Smooth muscle cell (in vitro differentiated cells): ENCODE data around the gene CRYAA. TPM values are rescaled to one million over a fixed set of nuclear protein-coding genes. Genes with fewer than 3 reads are reported as not detected.

Source experiments
- DNase-seq: peaks from one replicate; lab custom pipeline; 2025; ENCODE audit not compliant: unreplicated experiment; lab: John Stamatoyannopoulos, UW
- H2AFZ ChIP-seq: fragments of 200-600 bp; sonication (generic); 2 replicates; pipeline ENCODE4 v1.6.0; 2016; ENCODE audit warnings: antibody characterized with exemption, low read depth, mild to moderate bottlenecking
- H3F3A ChIP-seq: fragments of 200-600 bp; sonication (generic); 2 replicates; pipeline ENCODE4 v1.6.0; 2017; ENCODE audit warnings: antibody characterized with exemption, low read depth
- H3K27ac ChIP-seq: fragments of 200-600 bp; sonication (generic); 2 replicates; pipeline ENCODE4 v1.5.1; 2016; ENCODE audit warnings: low read depth, mild to moderate bottlenecking
- H3K27me3 ChIP-seq: fragments of 200-600 bp; sonication (generic); 2 replicates; pipeline ENCODE4 v1.6.1; 2016; ENCODE audit warnings: low read depth, mild to moderate bottlenecking
- H3K36me3 ChIP-seq: fragments of 200-600 bp; sonication (generic); 2 replicates; pipeline ENCODE4 v1.5.1; 2016; ENCODE audit warnings: low read depth
- H3K4me1 ChIP-seq: fragments of 200-600 bp; sonication (generic); 2 replicates; pipeline ENCODE4 v1.5.1; 2016; ENCODE audit warnings: low read depth
- H3K4me2 ChIP-seq: fragments of 200-600 bp; sonication (generic); 2 replicates; pipeline ENCODE4 v1.6.0; 2016; ENCODE audit warnings: mild to moderate bottlenecking
- H3K4me3 ChIP-seq: fragments of 200-600 bp; sonication (generic); 2 replicates; pipeline ENCODE4 v1.5.1; 2016; ENCODE audit warnings: mild to moderate bottlenecking
- H3K79me2 ChIP-seq: fragments of 200-600 bp; sonication (generic); 2 replicates; pipeline ENCODE4 v1.6.0; 2016; ENCODE audit warnings: low read depth, mild to moderate bottlenecking
- H3K9ac ChIP-seq: fragments of 200-600 bp; sonication (generic); 2 replicates; pipeline ENCODE4 v1.6.0; 2016; ENCODE audit warnings: low read depth
- H3K9me3 ChIP-seq: fragments of 200-600 bp; sonication (generic); replicated peaks from 2 replicates; pipeline ENCODE4 v1.5.1; 2016; ENCODE audit warnings: low read depth
- H4K20me1 ChIP-seq: fragments of 200-600 bp; sonication (generic); 2 replicates; pipeline ENCODE4 v1.6.0; 2016; ENCODE audit warnings: low read depth
- WGBS: methylation state at CpG from one replicate; pipeline ENCODE4 v1.1.7; 2016; ENCODE audit warnings: low lambda C conversion rate; 5-methylcytosine and 5-hydroxymethylcytosine counted together
- polyA plus RNA-seq: library from polyadenylated mRNA; unstranded; fragments of >200 nt; fragmentation: Nextera tagmentation; extraction: Ambion mirVana; gene quantifications from 2 replicates; pipeline ENCODE4 v1.2.1, GENCODE V29; 2016
- total RNA-seq: library from RNA; depleted of rRNA; stranded (reverse); fragments of >200 nt; gene quantifications from 2 replicates; pipeline ENCODE4 v1.2.3, GENCODE V29; 2014
- TF ChIP-seq, protein P1 (sequence below): fragments of 200-600 bp; sonication (generic); IDR thresholded peaks from 2 replicates; pipeline ENCODE4 v1.5.1; 2017; ENCODE audit warnings: borderline replicate concordance, mild to moderate bottlenecking, antibody characterized with exemption; ENCODE audit not compliant: insufficient read depth, poor library complexity, severe bottlenecking

The CRYAA gene
- total and polyA plus RNA-seq, 2 experiments from 2014 or later: not detected

DNA sequence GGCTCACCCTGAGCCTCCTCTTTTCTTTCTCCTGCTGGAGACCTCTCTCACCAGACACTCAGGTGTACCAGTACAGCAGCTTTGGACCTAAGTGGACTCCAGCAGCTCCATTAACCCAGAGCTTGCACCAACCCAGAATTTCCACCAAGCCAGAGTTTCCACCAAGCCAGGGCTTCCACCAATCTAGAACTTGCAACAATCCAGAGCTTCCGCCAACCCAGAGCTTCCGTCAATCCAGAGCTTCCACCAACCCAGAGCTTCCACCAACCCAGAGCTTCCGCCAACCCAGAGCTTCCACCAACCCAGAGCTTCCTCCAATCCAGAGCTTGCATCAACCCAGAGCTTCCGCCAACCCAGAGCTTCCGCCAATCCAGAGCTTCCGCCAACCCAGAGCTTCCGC, 23.2 kb downstream of the CRYAA start:
- Histone ChIP-seq H2AFZ (no peak overlapping the region), H3K9ac (no peak overlapping the region), H3K4me1 (peaks cover 11% of the 10 kb centered on the region), H3K9me3 (no peaks in the 10 kb centered on the region), H3K36me3 (no peaks in the 10 kb centered on the region), H3F3A (peaks cover 14% of the 10 kb centered on the region), H3K4me3 (no peak overlapping the region), H3K79me2 (no peaks in the 10 kb centered on the region), H3K27me3 (no peaks in the 10 kb centered on the region), H3K27ac (no peak overlapping the region), H3K4me2 (no peak overlapping the region), H4K20me1 (no peaks in the 10 kb centered on the region)
- 99% methylated on average over 7 of the region's 7 CpGs for WGBS
- TF ChIP-seq, protein P1, sequence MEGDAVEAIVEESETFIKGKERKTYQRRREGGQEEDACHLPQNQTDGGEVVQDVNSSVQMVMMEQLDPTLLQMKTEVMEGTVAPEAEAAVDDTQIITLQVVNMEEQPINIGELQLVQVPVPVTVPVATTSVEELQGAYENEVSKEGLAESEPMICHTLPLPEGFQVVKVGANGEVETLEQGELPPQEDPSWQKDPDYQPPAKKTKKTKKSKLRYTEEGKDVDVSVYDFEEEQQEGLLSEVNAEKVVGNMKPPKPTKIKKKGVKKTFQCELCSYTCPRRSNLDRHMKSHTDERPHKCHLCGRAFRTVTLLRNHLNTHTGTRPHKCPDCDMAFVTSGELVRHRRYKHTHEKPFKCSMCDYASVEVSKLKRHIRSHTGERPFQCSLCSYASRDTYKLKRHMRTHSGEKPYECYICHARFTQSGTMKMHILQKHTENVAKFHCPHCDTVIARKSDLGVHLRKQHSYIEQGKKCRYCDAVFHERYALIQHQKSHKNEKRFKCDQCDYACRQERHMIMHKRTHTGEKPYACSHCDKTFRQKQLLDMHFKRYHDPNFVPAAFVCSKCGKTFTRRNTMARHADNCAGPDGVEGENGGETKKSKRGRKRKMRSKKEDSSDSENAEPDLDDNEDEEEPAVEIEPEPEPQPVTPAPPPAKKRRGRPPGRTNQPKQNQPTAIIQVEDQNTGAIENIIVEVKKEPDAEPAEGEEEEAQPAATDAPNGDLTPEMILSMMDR: no peak
- DNase-seq: no peak

DNA sequence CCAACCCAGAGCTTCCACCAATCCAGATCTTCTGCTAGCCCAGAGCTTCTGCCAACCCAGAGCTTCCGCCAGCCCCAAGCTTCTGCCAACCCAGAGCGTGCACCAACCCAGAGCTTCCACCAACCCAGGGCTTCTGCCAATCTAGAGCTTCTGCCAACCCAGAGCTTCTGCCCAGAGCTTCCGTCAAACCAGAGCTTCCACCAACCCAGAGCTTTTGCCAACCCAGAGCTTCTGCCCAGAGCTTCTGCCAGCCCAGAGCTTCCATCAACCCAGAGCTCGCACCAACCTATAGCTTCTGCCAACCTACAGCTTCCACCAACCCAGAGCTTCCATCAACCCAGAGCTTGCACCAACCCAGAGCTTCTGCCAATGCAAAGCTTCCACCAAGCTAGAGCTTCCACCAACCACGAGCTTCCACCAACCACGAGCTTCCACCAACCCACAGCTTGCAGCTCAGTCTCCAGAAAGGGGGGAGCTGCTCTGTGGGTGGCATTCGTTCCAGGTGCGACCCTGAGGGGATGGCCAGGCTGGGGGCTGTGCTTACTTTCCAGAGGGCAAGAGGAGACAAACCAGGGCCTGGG, 23.8 kb downstream of the CRYAA start:
- Histone ChIP-seq H3K4me3 (no peak overlapping the region), H3K9ac (no peak overlapping the region), H3K27me3 (no peaks in the 10 kb centered on the region), H3K9me3 (no peaks in the 10 kb centered on the region), H3K4me1 (peaks cover 13% of the 10 kb centered on the region), H3K36me3 (no peaks in the 10 kb centered on the region), H3K4me2 (no peak overlapping the region), H3K79me2 (no peaks in the 10 kb centered on the region), H3F3A (peaks cover 12% of the 10 kb centered on the region), H4K20me1 (no peaks in the 10 kb centered on the region), H3K27ac (no peak overlapping the region), H2AFZ (no peak overlapping the region)
- TF ChIP-seq, protein P1: no peak
- 95% methylated on average over 8 of the region's 8 CpGs for WGBS
- DNase-seq: no peak

DNA sequence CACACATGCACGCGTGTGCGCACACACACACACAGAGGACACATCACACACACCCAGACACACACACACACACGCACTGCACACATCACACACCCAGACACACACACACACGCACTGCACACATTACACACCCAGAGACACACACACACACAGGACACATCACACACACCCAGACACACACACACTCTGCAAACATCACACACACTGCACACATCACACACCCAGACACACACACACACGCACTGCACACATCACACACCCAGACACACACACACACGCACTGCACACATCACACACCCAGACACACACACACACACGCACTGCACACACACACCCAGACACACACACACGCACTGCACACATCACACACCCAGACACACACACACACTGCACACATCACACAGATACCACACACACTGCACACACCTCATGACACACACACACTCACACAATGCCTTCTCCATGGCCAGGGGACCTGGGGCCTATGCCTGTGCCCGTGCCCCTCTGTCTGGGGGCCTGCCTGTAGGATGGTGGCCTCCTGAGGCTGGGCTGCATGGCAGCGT, 24.4 kb downstream of the CRYAA start:
- Histone ChIP-seq H3K9ac (no peak overlapping the region), H2AFZ (no peak overlapping the region), H3K9me3 (no peaks in the 10 kb centered on the region), H3K4me2 (no peak overlapping the region), H3K27me3 (no peaks in the 10 kb centered on the region), H3F3A (peaks cover 7% of the 10 kb centered on the region), H3K4me1 (peaks cover 13% of the 10 kb centered on the region), H4K20me1 (no peaks in the 10 kb centered on the region), H3K36me3 (no peaks in the 10 kb centered on the region), H3K27ac (peak overlapping the region; percentile 40), H3K79me2 (no peaks in the 10 kb centered on the region), H3K4me3 (no peak overlapping the region)
- WGBS: 90% methylated on average over 3 of the region's 11 CpGs
- TF ChIP-seq, protein P1: no peak
- no peak for DNase-seq
